ENCODE measurements around the gene UBE2B. TPM values are rescaled to one million over a fixed set of nuclear protein-coding genes. Genes with fewer than 3 reads are reported as not detected.

UBE2B gene
- total and polyA plus RNA-seq, 2 experiments from 2014 or later = 19.3 to 184 TPM

GRCh38 chr5:134392301-134392700 lies 20.9 kb downstream of the UBE2B start:
- H3K4me2 ChIP-seq = no peak overlapping the region
- H2AFZ ChIP-seq = no peak overlapping the region
- no peaks in the 10 kb centered on the region for H3K4me1 ChIP-seq (ENCODE audit: insufficient read depth)
- DNase-seq (ENCODE audit: low spot score) = no peak
- Mint-ChIP-seq H3K27me3 (ENCODE audit: insufficient read depth, low read depth, poor library complexity) (peaks cover 2% of the 10 kb centered on the region), H3K27ac (no peak overlapping the region), H3K9me3 (no peaks in the 10 kb centered on the region), H3K4me3 (no peak overlapping the region), H3K36me3 (ENCODE audit: low read depth) (peaks cover 54% of the 10 kb centered on the region; the same call in 2 of the 3 replicates), H3K4me1 (peaks cover 2% of the 10 kb centered on the region; the same call in 1 of the 3 replicates)
- H3F3A ChIP-seq (replicated peaks; ENCODE audit: low read depth) = no peaks in the 10 kb centered on the region
- ATAC-seq = no peak
- no peaks in the 10 kb centered on the region; the same call in 1 of the 2 replicates for H3K79me2 ChIP-seq (replicated peaks; ENCODE audit: insufficient read depth)
- no peaks in the 10 kb centered on the region for H3K9me2 ChIP-seq (ENCODE audit: insufficient read depth)
- H3K36me3 ChIP-seq (ENCODE audit: insufficient read depth) = peaks cover 52% of the 10 kb centered on the region
- no peak overlapping the region for H3K27ac ChIP-seq (ENCODE audit: low read depth)
- H4K20me1 ChIP-seq (replicated peaks; ENCODE audit: insufficient read depth) = peaks cover 8% of the 10 kb centered on the region; the same call in 1 of the 2 replicates
- H3K27me3 ChIP-seq (ENCODE audit: insufficient read depth) = no peaks in the 10 kb centered on the region
- TF ChIP-seq STAT1 (IDR thresholded peaks at IDR 0.05; ENCODE audit: unreplicated experiment) (no peak), POLR2AphosphoS5 (IDR thresholded peaks at IDR 0.05; ENCODE audit: low read depth) (no peak), ZNF114 (CRISPR knock-in tag; IDR thresholded peaks at IDR 0.05) (no peak), CTCF (conservative IDR thresholded peaks at IDR 0.05; ENCODE audit: low read depth in 2 of 2) (no peak), ZNF331 (CRISPR knock-in tag; IDR thresholded peaks at IDR 0.05; ENCODE audit: low read depth) (no peak), CREB1 (CRISPR knock-in tag; IDR thresholded peaks at IDR 0.05; ENCODE audit: low read depth) (no peak), JUNB (IDR thresholded peaks at IDR 0.05; ENCODE audit: unreplicated experiment) (no peak), EZH2 (IDR thresholded peaks at IDR 0.05; ENCODE audit: low read depth, unreplicated experiment) (no peak), EZH2phosphoT487 (IDR thresholded peaks at IDR 0.05; ENCODE audit: unreplicated experiment) (no peak), NANOG (IDR thresholded peaks at IDR 0.05; ENCODE audit: borderline replicate concordance) (no peak), ZNF462 (CRISPR knock-in tag; IDR thresholded peaks at IDR 0.05) (no peak)
- TF ChIP-seq, protein P1, sequence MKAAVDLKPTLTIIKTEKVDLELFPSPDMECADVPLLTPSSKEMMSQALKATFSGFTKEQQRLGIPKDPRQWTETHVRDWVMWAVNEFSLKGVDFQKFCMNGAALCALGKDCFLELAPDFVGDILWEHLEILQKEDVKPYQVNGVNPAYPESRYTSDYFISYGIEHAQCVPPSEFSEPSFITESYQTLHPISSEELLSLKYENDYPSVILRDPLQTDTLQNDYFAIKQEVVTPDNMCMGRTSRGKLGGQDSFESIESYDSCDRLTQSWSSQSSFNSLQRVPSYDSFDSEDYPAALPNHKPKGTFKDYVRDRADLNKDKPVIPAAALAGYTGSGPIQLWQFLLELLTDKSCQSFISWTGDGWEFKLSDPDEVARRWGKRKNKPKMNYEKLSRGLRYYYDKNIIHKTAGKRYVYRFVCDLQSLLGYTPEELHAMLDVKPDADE (IDR thresholded peaks at IDR 0.05) = no peak
- TF ChIP-seq, protein P2, sequence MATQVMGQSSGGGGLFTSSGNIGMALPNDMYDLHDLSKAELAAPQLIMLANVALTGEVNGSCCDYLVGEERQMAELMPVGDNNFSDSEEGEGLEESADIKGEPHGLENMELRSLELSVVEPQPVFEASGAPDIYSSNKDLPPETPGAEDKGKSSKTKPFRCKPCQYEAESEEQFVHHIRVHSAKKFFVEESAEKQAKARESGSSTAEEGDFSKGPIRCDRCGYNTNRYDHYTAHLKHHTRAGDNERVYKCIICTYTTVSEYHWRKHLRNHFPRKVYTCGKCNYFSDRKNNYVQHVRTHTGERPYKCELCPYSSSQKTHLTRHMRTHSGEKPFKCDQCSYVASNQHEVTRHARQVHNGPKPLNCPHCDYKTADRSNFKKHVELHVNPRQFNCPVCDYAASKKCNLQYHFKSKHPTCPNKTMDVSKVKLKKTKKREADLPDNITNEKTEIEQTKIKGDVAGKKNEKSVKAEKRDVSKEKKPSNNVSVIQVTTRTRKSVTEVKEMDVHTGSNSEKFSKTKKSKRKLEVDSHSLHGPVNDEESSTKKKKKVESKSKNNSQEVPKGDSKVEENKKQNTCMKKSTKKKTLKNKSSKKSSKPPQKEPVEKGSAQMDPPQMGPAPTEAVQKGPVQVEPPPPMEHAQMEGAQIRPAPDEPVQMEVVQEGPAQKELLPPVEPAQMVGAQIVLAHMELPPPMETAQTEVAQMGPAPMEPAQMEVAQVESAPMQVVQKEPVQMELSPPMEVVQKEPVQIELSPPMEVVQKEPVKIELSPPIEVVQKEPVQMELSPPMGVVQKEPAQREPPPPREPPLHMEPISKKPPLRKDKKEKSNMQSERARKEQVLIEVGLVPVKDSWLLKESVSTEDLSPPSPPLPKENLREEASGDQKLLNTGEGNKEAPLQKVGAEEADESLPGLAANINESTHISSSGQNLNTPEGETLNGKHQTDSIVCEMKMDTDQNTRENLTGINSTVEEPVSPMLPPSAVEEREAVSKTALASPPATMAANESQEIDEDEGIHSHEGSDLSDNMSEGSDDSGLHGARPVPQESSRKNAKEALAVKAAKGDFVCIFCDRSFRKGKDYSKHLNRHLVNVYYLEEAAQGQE (IDR thresholded peaks at IDR 0.05; ENCODE audit: unreplicated experiment) = no peak
- no peak overlapping the region for H3K4me3 ChIP-seq
